ENCODE data around the gene SLC35F5.
"Not testable (repeated sequence)": the region's sequence is repeated elsewhere in the genome, so short reads cannot be mapped to it uniquely, and the experiment has no call there.

SLC35F5 gene

GRCh38 chr2:113755035-113755834, 1.2 kb downstream of the SLC35F5 start:
- FAIRE-seq, result no peak

GRCh38 chr2:113754160-113754559, 2.3 kb downstream of the SLC35F5 start:
- FAIRE-seq, result no peak

GRCh38 chr2:113750385-113750784, 6.1 kb downstream of the SLC35F5 start:
- no peak for FAIRE-seq

- FAIRE-seq, result no peak
These were observed 15.4 kb downstream of the SLC35F5 start for GRCh38 chr2:113741091-113741490.

- no peak for FAIRE-seq
These were observed 16.6 kb downstream of the SLC35F5 start for GRCh38 chr2:113739849-113740248.

- no peak for FAIRE-seq
These were observed 22.3 kb downstream of the SLC35F5 start for GRCh38 chr2:113734185-113734584.

GRCh38 chr2:113724010-113724409, 32.4 kb downstream of the SLC35F5 start:
- FAIRE-seq, result no peak

GRCh38 chr2:113723411-113723810, 33.0 kb downstream of the SLC35F5 start:
- no peak for FAIRE-seq

- peak; percentile 18 for FAIRE-seq
These were observed 36.3 kb downstream of the SLC35F5 start for GRCh38 chr2:113720167-113720566.

- no peak for FAIRE-seq
These were observed 40.2 kb downstream of the SLC35F5 start for GRCh38 chr2:113716291-113716690.

- no peak for FAIRE-seq
These were observed 43.5 kb downstream of the SLC35F5 start for GRCh38 chr2:113712941-113713340.

- FAIRE-seq, result no peak
These were observed 44.6 kb downstream of the SLC35F5 start for GRCh38 chr2:113711851-113712250.

GRCh38 chr2:113709022-113709421, 47.4 kb downstream of the SLC35F5 start:
- no peak for FAIRE-seq

GRCh38 chr2:113707106-113707505, 49.3 kb downstream of the SLC35F5 start:
- no peak for FAIRE-seq

- no peak for FAIRE-seq
These were observed 50.4 kb downstream of the SLC35F5 start for GRCh38 chr2:113705982-113706523.

- not testable (repeated sequence) for FAIRE-seq
These were observed 52.0 kb downstream of the SLC35F5 start for GRCh38 chr2:113704300-113704993.

- no peak for FAIRE-seq
These were observed 52.8 kb downstream of the SLC35F5 start for GRCh38 chr2:113703386-113704299.

GRCh38 chr2:113700186-113700841, 56.1 kb downstream of the SLC35F5 start:
- FAIRE-seq, result no peak

- FAIRE-seq, result no peak
These were observed 57.5 kb downstream of the SLC35F5 start for GRCh38 chr2:113698892-113699447.

GRCh38 chr2:113698251-113698650, 58.2 kb downstream of the SLC35F5 start:
- FAIRE-seq, result not testable (repeated sequence)

GRCh38 chr2:113697516-113697915, 58.9 kb downstream of the SLC35F5 start:
- FAIRE-seq, result no peak

- no peak for FAIRE-seq
These were observed 62.0 kb downstream of the SLC35F5 start for GRCh38 chr2:113694438-113694837.

Data from endometrium (tissue), 2 donors.